HG03432 (cell line): ENCODE results near the gene HCST.
A peak's percentile ranks its signal among the peaks of the same experiment; 100 is the strongest.
"Not testable (repeated sequence)": the region's sequence is repeated elsewhere in the genome, so short reads cannot be mapped to it uniquely, and the experiment has no call there.

ENCODE experiments used
- ATAC-seq: cut with Tn5 transposase; IDR thresholded peaks from one replicate; pipeline ENCODE4 v1.9.1; 2021; ENCODE audit warnings: mild to moderate bottlenecking, moderate library complexity; ENCODE audit not compliant: unreplicated experiment

HCST gene

DNA sequence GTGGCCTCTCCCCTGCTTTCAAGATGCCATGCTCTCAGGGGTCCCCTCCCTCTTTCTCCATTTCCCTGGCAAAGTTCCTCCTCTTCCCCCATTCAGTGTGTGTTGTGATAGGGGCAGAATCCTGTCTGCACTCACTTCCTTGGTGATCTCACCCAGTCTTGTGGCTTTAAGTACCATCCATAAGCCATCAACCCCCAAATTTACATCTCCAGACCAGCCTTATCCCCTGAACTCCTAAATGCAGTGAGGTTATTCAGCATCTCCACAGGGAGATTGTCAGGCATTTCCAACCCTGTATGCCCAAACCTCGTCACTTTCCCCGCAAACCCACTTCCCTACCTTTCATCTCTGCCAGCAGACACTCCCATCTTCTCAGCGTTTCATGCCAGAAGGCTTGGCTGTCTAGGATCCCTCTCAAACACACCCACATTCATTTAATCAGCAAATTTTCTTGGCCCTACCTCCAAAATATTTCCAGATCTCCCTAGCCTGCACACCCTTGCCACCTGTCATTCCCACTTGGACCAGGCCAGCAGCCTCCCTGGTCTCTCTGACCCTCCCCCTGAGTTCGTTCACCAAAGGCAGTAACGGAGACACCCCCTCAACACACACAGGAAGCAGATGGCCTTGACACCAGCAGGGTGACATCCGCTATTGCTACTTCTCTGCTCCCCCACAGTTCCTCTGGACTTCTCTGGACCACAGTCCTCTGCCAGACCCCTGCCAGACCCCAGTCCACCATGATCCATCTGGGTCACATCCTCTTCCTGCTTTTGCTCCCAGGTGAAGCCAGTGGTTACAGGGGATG is at the start of gene HCST:
HCST (plus strand) TSS at position 676 of the 808 bp plus-strand sequence; CDS start at position 741, 65 bp downstream.
- ATAC-seq: no peak

- ATAC-seq: no peak
Measured at GRCh38 chr19:35853038-35853756, 49.1 kb upstream of the HCST start.

- no peak for ATAC-seq
Measured at GRCh38 chr19:35856546-35857149, 45.7 kb upstream of the HCST start, which contains the start of gene KIRREL2. Gene KIRREL2 (plus strand): TSS chr19:35856911. CDS start chr19:35857120, 209 bp downstream.

GRCh38 chr19:35858311-35858710 is 44.0 kb upstream of the HCST start:
- ATAC-seq: no peak

GRCh38 chr19:35859414-35859813 is 42.9 kb upstream of the HCST start:
- no peak for ATAC-seq

DNA sequence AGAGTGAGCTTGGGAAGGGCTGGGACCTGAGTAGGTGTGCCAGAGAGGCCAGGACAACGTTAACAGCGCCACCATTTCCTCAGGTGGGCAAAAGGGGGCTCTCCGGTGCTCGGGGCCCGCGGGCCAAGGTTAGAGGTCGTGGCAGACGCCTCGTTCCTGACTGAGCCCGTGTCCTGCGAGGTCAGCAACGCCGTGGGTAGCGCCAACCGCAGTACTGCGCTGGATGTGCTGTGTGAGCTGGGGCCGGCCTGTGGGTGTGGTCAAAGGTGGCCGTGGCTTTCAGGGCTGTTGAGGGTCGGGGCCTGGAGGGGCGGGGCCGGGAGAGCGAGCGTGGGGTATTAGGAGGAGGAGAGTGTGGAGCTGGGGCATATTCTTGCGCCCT is 41.9 kb upstream of the HCST start:
- ATAC-seq: no peak

DNA sequence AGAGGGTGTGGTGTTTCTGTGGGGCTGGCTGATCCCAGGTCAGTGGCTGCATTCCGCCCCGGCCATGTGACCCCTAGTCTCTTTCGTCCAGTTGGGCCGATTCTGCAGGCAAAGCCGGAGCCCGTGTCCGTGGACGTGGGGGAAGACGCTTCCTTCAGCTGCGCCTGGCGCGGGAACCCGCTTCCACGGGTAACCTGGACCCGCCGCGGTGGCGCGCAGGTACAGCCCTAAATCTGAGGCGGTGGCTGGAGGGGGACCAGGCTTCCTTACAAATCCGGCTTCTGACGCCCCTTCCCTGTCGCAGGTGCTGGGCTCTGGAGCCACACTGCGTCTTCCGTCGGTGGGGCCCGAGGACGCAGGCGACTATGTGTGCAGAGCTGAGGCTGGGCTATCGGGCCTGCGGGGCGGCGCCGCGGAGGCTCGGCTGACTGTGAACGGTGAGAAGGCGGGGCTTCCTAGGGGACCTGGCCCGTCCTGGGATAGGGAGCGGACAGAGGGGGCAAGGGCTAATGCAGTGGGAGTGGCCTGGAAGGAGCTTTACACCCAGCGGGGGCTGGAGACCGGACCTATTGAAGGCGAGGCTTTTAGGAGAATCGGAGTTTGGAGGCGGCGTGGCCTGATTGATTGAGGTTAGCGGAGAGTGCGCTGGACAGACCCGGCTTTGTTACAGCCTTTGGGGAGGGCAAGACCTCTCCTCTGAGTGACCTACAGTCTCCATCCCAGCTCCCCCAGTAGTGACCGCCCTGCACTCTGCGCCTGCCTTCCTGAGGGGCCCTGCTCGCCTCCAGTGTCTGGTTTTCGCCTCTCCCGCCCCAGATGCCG is 41.3 kb upstream of the HCST start:
- ATAC-seq: no peak

- ATAC-seq: no peak
Measured at GRCh38 chr19:35861640-35862160, 40.6 kb upstream of the HCST start.

- ATAC-seq: no peak
Measured at GRCh38 chr19:35862528-35862927, 39.8 kb upstream of the HCST start.

GRCh38 chr19:35863018-35863417 is 39.3 kb upstream of the HCST start:
- ATAC-seq: no peak

GRCh38 chr19:35868172-35868822 is 34.0 kb upstream of the HCST start, which contains the start of gene APLP1:
Gene APLP1 (plus strand): TSS chr19:35868574. CDS start chr19:35868637, 63 bp downstream.
- ATAC-seq: peak; percentile 51

- no peak for ATAC-seq
Measured at GRCh38 chr19:35868823-35869326, 33.5 kb upstream of the HCST start.

DNA sequence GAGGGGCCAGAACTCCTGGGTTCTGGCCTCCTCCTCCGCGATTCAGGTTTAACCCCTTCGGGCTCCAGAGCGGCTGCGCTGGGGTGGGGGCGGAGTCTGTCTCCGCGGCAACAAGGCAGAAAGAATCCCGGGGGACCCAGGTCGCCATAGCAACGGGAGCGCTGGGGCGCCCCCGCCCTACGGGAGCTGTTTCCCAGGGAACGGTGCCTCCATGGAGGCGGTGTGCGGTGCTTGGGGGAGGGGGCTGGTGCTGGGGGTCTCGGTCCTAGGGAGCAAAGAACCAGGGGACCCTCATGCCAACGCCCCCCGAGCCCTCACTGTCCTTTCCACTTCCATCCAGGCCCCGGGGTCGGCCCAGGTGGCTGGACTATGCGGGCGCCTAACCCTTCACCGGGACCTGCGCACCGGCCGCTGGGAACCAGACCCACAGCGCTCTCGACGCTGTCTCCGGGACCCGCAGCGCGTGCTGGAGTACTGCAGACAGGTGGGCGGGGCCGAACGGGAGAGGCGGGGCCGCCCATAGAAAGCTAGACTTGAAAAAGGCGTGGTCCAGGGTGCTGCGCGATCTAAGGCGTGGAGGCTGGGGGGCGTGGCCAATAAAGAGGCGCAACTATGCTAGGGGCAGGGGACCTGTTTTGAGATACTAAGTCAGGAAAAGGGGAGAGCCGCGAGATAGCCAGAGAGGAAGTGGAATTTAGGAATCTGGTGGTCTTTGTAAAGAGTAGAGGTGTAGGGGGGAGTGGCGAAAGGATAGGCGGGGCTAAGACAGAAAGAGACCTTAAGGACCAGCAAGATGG is 32.8 kb upstream of the HCST start:
- no peak for ATAC-seq

DNA sequence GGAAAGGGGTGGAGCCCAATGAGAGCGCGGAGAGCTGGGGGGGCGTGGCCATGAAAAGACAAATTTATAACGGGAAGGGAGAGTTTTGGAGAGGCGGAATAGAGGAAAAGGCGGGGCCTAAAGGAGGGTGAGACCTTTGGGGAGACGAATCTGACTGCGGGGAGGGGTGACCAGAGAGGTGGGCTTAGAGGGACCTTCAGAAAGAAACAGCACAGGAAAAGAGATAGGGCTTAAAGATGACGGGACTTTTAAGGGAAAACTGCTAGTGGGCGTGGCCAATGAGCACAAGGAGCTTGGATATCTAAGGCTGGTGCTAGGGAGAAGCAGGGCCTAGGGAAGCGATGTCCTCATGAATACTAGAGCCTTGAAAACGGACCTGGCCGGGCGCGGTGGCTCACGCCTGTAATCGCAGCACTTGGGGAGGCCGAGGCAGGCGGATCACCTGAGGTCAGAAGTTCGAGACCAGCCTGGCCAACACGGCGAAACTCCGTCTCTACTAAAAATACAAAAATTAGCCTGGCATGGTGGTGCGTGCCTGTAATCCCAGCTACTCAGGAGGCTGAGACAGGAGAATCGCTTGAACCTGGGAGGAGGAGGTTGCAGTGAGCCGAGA is 32.1 kb upstream of the HCST start:
- ATAC-seq: not testable (repeated sequence)

DNA sequence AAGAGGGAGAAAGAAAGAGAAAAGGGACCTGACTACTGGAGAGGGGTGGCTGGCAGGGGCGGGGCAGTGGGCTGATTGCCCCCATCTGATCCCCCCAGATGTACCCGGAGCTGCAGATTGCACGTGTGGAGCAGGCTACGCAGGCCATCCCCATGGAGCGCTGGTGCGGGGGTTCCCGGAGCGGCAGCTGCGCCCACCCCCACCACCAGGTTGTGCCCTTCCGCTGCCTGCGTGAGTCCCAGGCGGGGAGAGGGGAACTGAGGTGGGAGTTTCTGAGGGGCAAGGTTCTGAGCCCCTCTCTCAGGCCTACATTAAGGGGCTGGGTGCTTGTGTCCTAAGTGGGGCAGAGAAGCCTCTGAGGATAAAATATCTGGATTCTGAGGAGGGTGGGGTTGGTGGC is 31.5 kb upstream of the HCST start:
- no peak for ATAC-seq

- no peak for ATAC-seq
Measured at GRCh38 chr19:35871611-35872010, 30.7 kb upstream of the HCST start.

GRCh38 chr19:35872180-35872579 is 30.1 kb upstream of the HCST start:
- ATAC-seq: no peak

- no peak for ATAC-seq
Measured at GRCh38 chr19:35874392-35874930, 27.9 kb upstream of the HCST start.
